Hepatocyte (in vitro differentiated cells): Measurements from ENCODE around the gene CSMD2. TPM values are rescaled to one million over a fixed set of nuclear protein-coding genes. Genes with fewer than 3 reads are reported as not detected.

Experiments
- DNase-seq: peaks from one replicate; pipeline ENCODE4 v3.0.0-alpha.2; 2016; ENCODE audit warnings: low spot score
- H2AFZ ChIP-seq: fragments of 200-600 bp; sonication (generic); 2 replicates; pipeline ENCODE4 v1.6.0; 2016; ENCODE audit warnings: antibody characterized with exemption, mild to moderate bottlenecking
- H3K27ac ChIP-seq: fragments of 200-600 bp; sonication (generic); 2 replicates; pipeline ENCODE4 v1.5.1; 2016; ENCODE audit warnings: mild to moderate bottlenecking
- H3K27me3 ChIP-seq: fragments of 200-600 bp; sonication (generic); 2 replicates; pipeline ENCODE4 v1.6.1; 2016
- H3K36me3 ChIP-seq: fragments of 200-600 bp; sonication (generic); replicated peaks from 2 replicates; pipeline ENCODE4 v1.5.1; 2016; ENCODE audit warnings: low read depth; ENCODE audit not compliant: insufficient read depth
- H3K4me1 ChIP-seq: fragments of 200-600 bp; sonication (generic); 2 replicates; pipeline ENCODE4 v1.5.1; 2016; ENCODE audit warnings: mild to moderate bottlenecking, moderate library complexity; ENCODE audit not compliant: insufficient read depth
- H3K4me2 ChIP-seq: fragments of 200-600 bp; sonication (generic); 2 replicates; pipeline ENCODE4 v1.6.0; 2016
- H3K4me3 ChIP-seq: fragments of 200-600 bp; sonication (generic); 2 replicates; pipeline ENCODE4 v1.5.1; 2016; ENCODE audit warnings: mild to moderate bottlenecking
- H3K79me2 ChIP-seq: fragments of 200-600 bp; sonication (generic); 2 replicates; pipeline ENCODE4 v1.6.0; 2017; ENCODE audit warnings: mild to moderate bottlenecking
- H3K9me2 ChIP-seq: fragments of 200-600 bp; sonication (generic); replicated peaks from 2 replicates; pipeline ENCODE4 v1.6.0; 2017; ENCODE audit warnings: mild to moderate bottlenecking; ENCODE audit not compliant: insufficient read depth
- H3K9me3 ChIP-seq: fragments of 200-600 bp; sonication (generic); 2 replicates; pipeline ENCODE4 v1.5.1; 2016; ENCODE audit warnings: low read depth, mild to moderate bottlenecking
- H4K20me1 ChIP-seq: fragments of 200-600 bp; sonication (generic); 2 replicates; pipeline ENCODE4 v1.6.0; 2016; ENCODE audit warnings: mild to moderate bottlenecking; ENCODE audit not compliant: insufficient read depth, poor library complexity, severe bottlenecking
- CTCF ChIP-seq: fragments of 200-600 bp; sonication (generic); IDR thresholded peaks from 2 replicates; pipeline ENCODE4 v1.5.1; 2016; ENCODE audit warnings: antibody characterized with exemption, mild to moderate bottlenecking; ENCODE audit not compliant: poor library complexity
- EZH2 ChIP-seq: fragments of 200-600 bp; sonication (generic); IDR thresholded peaks from 2 replicates; pipeline ENCODE4 v1.6.1; 2016; ENCODE audit warnings: antibody characterized with exemption, mild to moderate bottlenecking, borderline replicate concordance
- EZH2phosphoT487 ChIP-seq: fragments of 200-600 bp; sonication (generic); IDR thresholded peaks from one replicate; pipeline ENCODE4 v1.6.1; 2018; ENCODE audit warnings: antibody characterized with exemption, mild to moderate bottlenecking, low read depth, moderate library complexity; ENCODE audit not compliant: unreplicated experiment, severe bottlenecking
- WGBS: methylation state at CpG from one replicate; pipeline ENCODE4 v1.1.6; 2016; ENCODE audit warnings: low lambda C conversion rate; ENCODE audit errors: missing lambda C conversion rate; 5-methylcytosine and 5-hydroxymethylcytosine counted together
- polyA plus RNA-seq: library from polyadenylated mRNA; unstranded; fragments of >200 nt; fragmentation: Nextera tagmentation; extraction: Ambion mirVana; gene quantifications from 2 replicates; pipeline ENCODE4 v1.2.1, GENCODE V29; 2016
- total RNA-seq: library from RNA; depleted of rRNA; stranded (reverse); fragments of >200 nt; gene quantifications from 2 replicates; pipeline ENCODE4 v1.2.3, GENCODE V29; 2014

The CSMD2 gene
- total and polyA plus RNA-seq, 2 experiments from 2014 or later = 0.10 to 0.37 TPM

DNA sequence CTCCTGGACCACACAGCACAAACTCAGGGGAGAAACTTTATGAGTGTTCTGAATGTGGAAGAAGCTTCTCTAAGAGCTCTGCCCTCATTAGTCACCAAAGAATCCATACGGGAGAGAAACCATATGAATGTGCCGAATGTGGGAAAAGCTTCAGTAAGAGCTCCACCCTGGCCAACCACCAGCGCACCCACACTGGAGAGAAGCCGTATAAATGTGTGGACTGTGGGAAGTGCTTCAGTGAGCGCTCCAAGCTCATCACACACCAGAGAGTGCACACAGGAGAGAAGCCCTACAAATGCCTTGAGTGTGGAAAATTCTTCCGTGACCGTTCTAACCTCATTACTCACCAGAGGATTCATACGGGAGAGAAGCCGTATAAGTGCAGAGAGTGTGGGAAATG, 670.1 kb downstream of the CSMD2 start:
- no peak for DNase-seq
- no peaks in the 10 kb centered on the region for H3K4me1 ChIP-seq
- H4K20me1 ChIP-seq = no peaks in the 10 kb centered on the region
- H3K79me2 ChIP-seq = no peaks in the 10 kb centered on the region
- no peak overlapping the region for H3K27ac ChIP-seq
- H3K9me3 ChIP-seq = peaks cover 21% of the 10 kb centered on the region
- no peak for TF ChIP-seq CTCF
- 98% methylated on average over 9 of the region's 9 CpGs for WGBS
- H3K9me2 ChIP-seq = no peaks in the 10 kb centered on the region
- H2AFZ ChIP-seq = no peak overlapping the region
- H3K4me3 ChIP-seq = no peak overlapping the region
- H3K27me3 ChIP-seq = no peaks in the 10 kb centered on the region
- H3K4me2 ChIP-seq = no peak overlapping the region
- peaks cover 3% of the 10 kb centered on the region for H3K36me3 ChIP-seq

DNA sequence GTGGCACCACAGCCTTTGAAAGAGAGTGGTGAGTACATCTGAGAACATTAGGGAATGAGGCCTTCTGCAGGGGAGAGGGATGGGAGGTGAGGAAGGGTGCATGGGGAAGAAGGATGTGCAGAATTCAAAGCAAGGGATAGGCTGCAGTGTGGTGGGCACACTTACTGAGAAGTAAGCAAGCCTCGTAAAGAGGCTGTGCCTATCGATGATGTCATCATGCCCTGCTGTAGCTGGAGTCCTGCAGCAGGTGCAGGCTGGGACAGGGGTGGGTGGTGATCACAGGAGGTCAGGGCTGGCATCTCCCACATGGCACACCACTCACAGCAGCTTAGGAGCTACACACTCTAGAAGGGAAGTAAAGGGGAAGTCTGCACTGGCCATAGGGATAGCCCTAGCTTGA, 676.4 kb downstream of the CSMD2 start:
- WGBS = 95% methylated on average over 2 of the region's 2 CpGs
- Histone ChIP-seq H3K27ac (no peak overlapping the region), H4K20me1 (no peaks in the 10 kb centered on the region), H3K27me3 (no peaks in the 10 kb centered on the region), H3K79me2 (no peaks in the 10 kb centered on the region), H3K9me2 (no peaks in the 10 kb centered on the region), H3K36me3 (peaks cover 7% of the 10 kb centered on the region), H3K9me3 (no peaks in the 10 kb centered on the region), H3K4me2 (no peak overlapping the region), H3K4me3 (no peak overlapping the region), H2AFZ (no peak overlapping the region), H3K4me1 (no peaks in the 10 kb centered on the region)
- no peak for DNase-seq
- TF ChIP-seq EZH2 (no peak), EZH2phosphoT487 (no peak), CTCF (no peak)

GRCh38 chr1:33482412-33482811, 682.6 kb downstream of the CSMD2 start:
- Histone ChIP-seq H3K27me3 (no peaks in the 10 kb centered on the region), H4K20me1 (no peaks in the 10 kb centered on the region), H3K4me3 (no peak overlapping the region), H3K79me2 (peaks cover under 1% of the 10 kb centered on the region), H3K4me2 (no peak overlapping the region), H3K4me1 (no peaks in the 10 kb centered on the region), H3K27ac (no peak overlapping the region), H3K36me3 (peaks cover 7% of the 10 kb centered on the region), H2AFZ (no peak overlapping the region), H3K9me3 (no peaks in the 10 kb centered on the region), H3K9me2 (no peaks in the 10 kb centered on the region)
- WGBS = 95% methylated on average over 2 of the region's 2 CpGs
- no peak for DNase-seq
- TF ChIP-seq CTCF (no peak), EZH2 (no peak), EZH2phosphoT487 (no peak)

- DNase-seq = no peak
- H4K20me1 ChIP-seq = no peaks in the 10 kb centered on the region
- TF ChIP-seq CTCF = no peak
- no peak for TF ChIP-seq EZH2phosphoT487
- H3K9me3 ChIP-seq = no peaks in the 10 kb centered on the region
- H3K27me3 ChIP-seq = no peaks in the 10 kb centered on the region
- H3K4me1 ChIP-seq = peaks cover 6% of the 10 kb centered on the region
- H3K27ac ChIP-seq = no peak overlapping the region
- no peaks in the 10 kb centered on the region for H3K36me3 ChIP-seq
- no peaks in the 10 kb centered on the region for H3K9me2 ChIP-seq
- no peak overlapping the region for H3K4me3 ChIP-seq
- H3K79me2 ChIP-seq = peaks cover 15% of the 10 kb centered on the region
- no peak overlapping the region for H2AFZ ChIP-seq
- 72% methylated on average over 4 of the region's 4 CpGs for WGBS
- no peak overlapping the region for H3K4me2 ChIP-seq
Measured at GRCh38 chr1:33477451-33477850, 687.6 kb downstream of the CSMD2 start.
